ENCODE results near the gene PSMD12.
"Not testable (repeated sequence)": the region's sequence is repeated elsewhere in the genome, so short reads cannot be mapped to it uniquely, and the experiment has no call there.

PSMD12 gene

DNA sequence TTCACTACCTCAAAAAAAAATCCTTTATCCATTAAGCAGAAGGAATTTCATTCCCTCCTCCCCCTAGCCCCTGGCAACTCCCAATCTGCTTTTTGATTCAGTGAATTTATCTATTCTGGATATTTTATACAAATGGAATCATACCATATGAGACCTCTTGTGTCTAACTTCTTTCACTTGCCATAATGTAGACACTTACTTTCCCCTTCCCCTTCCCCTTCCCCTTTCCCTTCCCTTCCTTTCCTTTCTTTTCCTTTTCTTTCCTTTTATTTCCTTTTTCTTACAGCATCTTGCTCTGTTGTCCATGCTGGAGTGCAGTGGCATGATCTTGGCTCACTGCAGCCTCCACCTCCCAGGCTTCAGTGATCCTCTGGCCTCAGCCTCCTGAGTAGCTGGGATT, 50.5 kb downstream of the PSMD12 start:
- no peak for DNase-seq (ENCODE audit: low read depth in 4 of 4, low spot score in 1 of 4)

DNA sequence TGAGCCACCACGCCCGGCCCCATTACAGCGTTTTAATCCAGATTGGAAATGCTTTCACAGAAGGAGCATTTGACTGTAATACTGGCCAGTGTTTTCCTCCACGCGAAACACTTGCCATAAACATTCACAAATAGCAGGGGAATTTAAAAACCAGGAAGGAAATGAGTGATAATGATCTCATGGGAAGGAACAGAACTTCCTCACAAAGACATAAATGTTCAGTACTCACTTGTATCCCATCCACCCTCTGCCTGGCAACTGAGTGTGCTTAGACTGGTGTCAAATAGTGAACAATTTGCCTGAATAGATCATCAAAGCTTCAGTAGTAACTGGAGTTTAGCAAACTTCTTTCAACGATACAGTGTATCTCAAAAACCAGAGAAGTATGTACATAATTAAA, 54.1 kb downstream of the PSMD12 start:
- no peak for DNase-seq (ENCODE audit: low read depth in 4 of 4, low spot score in 1 of 4)

DNA sequence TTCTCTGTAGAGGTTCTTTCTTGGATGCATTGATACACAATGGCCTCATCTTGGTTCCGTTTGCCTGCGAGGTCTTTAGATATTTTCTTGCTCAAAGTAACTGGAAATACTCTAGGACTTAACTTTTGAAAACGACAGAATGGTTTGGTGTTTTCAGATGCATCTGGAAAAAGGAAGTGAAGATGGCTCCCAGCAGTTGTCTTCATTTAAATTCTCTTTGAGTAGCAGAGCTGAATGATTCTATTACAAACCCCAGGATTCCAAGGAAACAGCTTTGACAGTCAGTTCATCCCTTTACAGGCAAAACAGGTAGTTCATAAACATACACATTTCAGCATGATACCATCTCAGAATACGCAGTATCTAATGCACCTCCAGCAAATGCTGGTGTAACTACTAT, 54.8 kb downstream of the PSMD12 start:
- no peak for DNase-seq (ENCODE audit: low read depth in 4 of 4, low spot score in 1 of 4)

DNA sequence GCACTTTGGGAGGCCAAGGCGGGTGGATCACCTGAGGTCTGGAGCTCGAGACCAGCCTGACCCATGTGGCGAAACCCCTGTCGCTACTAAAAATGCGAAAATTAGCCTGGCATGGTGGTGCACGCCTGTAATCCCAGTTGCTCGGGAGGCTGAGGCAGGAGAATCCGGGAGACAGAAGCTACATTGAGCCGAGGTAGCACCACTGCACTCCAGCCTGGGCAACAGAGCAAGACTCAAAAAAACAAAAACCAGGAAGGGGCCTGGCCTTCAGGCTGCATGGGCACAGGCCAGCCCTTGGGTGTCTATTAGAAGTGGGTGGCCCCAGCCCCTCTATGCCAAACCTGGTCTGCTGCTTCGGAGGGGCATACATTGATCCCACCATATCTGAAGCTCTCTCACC, 56.0 kb downstream of the PSMD12 start:
- no peak for DNase-seq (ENCODE audit: low read depth in 4 of 4, low spot score in 1 of 4)

DNA sequence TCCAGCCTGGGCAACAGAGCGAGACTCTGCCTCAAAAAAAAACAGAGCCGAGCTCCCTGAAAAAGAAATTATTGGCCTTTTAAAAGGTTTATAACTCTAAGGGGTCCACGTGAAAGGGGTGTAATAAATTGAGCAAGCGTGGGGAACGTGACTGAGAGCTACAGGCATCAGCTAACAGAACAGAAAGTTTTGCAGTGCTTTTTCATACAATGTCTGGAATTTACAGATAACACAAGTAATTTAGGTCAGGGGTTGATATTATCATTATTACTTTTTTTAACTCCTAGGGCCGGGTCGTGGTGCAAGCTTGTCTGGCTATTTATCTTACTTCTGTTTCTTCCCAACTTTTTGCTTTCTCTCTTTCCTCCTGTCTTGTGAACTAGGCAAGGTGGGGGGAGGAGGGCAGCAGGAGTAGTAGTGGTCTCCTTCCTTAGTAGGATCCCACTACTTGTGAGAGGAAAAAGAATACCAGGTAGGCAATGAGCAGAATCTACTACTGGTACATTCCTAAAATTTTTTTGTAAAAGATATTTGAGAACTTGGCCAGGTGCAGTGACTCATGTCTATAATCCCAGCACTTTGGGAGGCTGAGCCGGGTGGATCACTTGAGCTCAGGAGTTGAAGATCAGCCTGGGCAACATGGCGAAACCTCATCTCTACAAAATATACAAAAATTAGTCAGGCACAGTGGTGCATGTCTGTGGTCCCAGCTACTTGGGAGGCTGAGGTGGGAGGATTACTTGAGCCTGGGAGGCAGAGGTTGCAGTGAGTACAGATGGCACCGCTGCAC, 60.7 kb downstream of the PSMD12 start:
- not testable (repeated sequence) for DNase-seq (ENCODE audit: low read depth in 4 of 4, low spot score in 1 of 4)

DNA sequence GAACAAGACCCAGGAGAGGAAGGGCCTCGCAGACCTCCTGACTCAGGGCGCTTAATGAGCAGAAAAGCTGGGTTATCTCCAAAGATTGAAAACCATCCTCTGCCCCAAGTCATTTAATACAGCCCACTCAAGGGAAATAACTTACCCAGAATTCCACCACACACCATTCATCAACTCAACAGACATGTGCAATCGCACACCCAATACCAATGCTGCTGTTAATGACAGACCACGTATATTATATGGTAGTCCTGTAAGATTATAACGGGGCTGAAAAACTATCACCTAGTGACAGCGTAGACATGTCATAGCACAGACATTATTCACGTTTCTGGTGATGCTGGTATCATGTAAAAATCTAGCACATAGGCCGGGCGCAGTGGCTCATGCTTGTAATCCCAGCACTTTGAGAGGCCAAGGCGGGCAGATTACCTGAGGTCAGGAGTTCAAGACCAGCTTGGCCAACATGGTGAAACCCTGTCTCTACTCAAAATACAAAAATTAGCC, 68.9 kb downstream of the PSMD12 start:
- DNase-seq (ENCODE audit: low read depth in 4 of 4, low spot score in 1 of 4), result no peak

DNA sequence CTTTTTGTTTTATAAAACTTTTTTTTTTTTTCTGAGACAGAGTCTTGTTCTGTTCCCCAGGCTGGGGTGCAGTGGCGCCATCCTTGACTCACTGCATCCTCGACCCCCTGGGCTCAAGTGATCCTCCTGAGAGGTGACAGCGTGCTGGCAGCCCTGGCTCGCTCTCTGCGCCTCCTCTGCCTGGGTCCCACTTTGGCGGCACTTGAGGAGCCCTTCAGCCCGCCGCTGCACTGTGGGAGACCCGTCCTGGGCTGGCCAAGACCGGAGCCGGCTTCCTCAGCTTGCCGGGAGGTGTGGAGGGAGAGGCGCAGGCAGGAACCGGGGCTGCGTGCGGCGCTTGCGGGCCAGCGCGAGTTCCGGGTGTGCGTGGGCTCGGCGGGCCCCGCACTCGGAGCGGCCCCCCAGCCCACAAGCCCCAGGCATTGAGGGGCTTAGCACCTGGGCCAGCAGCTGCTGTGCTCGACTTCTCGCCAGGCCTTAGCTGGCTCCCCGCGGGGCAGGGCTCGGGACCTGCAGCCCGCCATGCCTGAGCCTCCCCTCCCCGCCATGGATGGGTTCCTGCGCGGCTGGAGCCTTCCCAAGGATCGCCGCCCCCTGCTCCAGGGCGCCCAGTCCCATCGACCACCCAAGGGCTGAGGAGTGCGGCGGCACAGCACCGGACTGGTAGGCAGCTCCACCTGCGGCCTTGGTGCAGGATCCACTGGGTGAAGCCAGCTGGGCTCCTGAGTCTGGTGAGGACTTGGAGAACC, 71.8 kb downstream of the PSMD12 start:
- no peak for DNase-seq (ENCODE audit: low read depth in 4 of 4, low spot score in 1 of 4)

DNA sequence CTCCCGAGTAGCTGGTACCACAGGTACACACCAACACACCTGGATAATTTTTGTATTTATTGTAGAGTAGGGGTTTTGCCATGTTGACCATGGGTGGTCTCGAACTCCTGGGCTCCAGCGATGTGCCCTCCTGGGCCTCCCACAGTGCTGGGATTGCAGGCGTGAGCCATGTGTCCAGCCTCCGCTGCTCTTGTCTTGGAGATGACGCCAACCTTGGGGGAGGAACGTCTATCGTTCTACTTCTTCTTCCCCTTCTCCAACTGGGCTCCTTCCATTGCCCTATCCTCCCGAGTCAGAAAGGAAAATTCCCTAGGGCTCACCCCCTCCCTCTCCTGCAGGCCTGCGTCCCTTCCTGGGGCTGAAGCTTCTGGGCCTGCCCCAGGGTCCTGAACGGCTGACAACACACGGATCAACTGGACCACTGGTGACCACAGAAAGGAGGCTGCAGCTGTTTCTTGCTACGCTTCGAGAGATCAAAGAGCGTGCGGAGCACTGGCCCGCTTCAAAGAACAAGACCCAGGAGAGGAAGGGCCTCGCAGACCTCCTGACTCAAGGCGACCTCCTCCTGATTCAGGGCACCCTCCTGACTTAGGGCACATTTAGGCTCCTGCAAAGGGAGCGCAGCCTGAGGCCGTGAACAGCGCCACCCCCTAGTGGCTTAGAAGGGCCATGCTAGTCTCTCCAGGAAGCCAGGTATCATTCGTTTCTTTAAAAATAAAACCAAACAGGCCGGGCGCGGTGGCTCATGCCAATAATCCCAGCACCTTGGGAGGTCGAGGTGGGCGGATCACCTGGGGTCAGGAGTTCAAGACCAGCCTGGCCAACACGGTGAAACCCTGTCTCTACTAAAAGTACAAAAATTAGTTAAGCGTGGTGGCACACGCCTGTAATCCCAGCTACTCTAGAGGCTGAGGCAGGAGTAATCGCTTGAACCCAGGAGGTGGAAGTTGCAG, 72.8 kb downstream of the PSMD12 start:
- peak; percentile 21 to 52 (median 35) for DNase-seq (ENCODE audit: low read depth in 4 of 4, low spot score in 1 of 4)

DNA sequence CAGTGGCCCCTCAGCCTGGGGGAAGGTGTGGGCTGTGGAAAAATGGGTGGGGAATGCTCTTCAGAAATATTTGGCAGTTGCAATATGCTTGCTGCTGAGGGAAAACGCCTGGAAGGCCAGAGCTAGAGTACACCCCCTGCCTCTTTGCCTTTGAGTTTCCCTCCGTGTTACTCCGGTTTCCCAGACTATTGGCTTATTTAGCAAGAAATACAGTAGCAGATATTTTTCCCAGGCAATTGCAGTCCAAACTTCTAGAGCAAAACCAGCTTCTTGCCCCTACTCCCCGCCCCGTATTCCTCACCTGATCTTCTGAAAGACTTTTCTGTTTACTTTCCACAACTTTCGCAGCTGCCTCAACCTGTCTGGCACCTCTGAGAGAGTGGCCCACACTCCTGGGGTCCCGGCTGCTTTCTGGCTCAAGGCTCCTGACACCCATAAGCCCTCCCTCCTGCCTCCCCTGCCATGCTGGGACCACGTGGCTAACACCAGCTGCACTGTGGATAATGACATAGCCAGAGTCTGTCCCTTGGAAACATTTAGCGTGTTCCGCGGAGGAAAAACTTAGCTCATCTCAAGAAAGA, 75.6 kb downstream of the PSMD12 start:
- DNase-seq (ENCODE audit: low read depth in 4 of 4, low spot score in 1 of 4), result no peak

DNA sequence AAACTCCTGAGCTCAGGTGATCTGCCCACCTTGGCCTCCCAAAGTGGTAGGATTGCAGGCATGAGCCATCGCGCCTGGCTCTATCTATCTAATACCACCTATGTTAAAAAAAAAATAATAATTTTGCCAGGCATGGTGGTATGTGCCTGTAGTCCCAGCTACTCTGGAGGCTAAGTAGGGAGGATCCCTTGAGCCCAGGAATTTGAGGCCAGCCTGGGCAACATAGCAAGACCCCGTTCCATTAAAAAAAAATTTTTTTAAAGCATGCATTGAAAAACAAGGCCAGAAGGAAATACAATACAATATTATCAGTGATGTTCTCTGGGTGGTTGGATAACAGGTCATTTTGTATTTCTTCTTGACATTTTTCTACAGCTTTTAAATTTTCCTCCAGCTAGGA, 76.1 kb downstream of the PSMD12 start:
- no peak for DNase-seq (ENCODE audit: low read depth in 4 of 4, low spot score in 1 of 4)

DNA sequence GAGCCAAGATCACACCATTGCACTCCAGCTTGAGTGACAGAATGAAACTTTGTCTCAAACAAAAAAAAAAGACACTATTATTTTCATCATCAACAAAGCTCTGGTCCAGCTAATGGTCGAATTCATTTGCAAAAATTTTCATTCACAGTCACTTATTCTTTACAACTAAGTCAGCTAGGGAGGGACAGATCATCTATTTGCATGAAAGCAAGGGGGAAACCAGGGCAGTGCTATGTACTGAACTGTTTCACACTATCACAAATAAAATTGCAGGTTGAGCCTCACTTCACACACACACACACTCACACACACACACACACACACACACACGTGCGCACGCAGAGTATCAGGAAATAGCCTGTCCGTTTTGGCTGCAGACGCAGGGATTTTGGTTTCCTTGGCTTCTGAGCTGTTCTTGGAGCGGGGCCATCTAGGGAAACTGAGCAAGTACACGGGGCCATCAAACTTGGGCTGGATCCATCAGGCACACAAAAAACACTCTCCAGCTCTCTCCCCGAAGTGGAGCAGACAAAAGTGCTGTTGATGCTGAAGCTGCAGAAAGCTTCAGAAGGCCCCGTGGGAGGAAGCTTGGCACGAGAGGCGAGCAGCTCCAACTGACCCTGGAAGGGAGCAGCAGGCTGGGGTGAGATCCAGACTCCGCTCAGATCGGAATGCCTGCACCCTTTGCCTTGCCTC, 77.0 kb downstream of the PSMD12 start:
- DNase-seq (ENCODE audit: low read depth in 4 of 4, low spot score in 1 of 4), result no peak
